Thyroid gland (tissue), 4 donors: ENCODE results near the gene EIF3L.

Experiments used
- CTCF ChIP-seq, 6 experiments: fragments of 200-600 bp in 3 of 6; fragments of 450-650 bp in 3 of 6; sonication (generic) in 3 of 6; IDR thresholded peaks; one replicate each; pipeline ENCODE4 v1.5.1; 2016 to 2019; ENCODE audit warnings: antibody characterized with exemption in 6 of 6, mild to moderate bottlenecking in 2 of 6, inconsistent platforms in 1 of 6, moderate library complexity in 1 of 6
- POLR2A ChIP-seq, 2 donors: fragments of 450-650 bp; IDR thresholded peaks; one replicate each; pipeline ENCODE4 v1.6.1; 2017; ENCODE audit warnings: antibody characterized with exemption in 2 of 2, mild to moderate bottlenecking in 2 of 2, moderate library complexity in 1 of 2

- TF ChIP-seq CTCF (IDR thresholded peaks at IDR 0.05): no peak
- TF ChIP-seq POLR2A (IDR thresholded peaks at IDR 0.05): no peak
Measured at GRCh38 chr22:37854946-37855345, 5.7 kb downstream of the EIF3L start.
